OCI-M2 (cell line): ENCODE results near the gene PRKCB.
"Not testable (repeated sequence)": the region's sequence is repeated elsewhere in the genome, so short reads cannot be mapped to it uniquely, and the experiment has no call there.

ENCODE experiments used
- DNase-seq: peaks from one replicate; lab custom pipeline; 2025; ENCODE audit not compliant: unreplicated experiment; lab: John Stamatoyannopoulos, UW

The PRKCB gene

DNA sequence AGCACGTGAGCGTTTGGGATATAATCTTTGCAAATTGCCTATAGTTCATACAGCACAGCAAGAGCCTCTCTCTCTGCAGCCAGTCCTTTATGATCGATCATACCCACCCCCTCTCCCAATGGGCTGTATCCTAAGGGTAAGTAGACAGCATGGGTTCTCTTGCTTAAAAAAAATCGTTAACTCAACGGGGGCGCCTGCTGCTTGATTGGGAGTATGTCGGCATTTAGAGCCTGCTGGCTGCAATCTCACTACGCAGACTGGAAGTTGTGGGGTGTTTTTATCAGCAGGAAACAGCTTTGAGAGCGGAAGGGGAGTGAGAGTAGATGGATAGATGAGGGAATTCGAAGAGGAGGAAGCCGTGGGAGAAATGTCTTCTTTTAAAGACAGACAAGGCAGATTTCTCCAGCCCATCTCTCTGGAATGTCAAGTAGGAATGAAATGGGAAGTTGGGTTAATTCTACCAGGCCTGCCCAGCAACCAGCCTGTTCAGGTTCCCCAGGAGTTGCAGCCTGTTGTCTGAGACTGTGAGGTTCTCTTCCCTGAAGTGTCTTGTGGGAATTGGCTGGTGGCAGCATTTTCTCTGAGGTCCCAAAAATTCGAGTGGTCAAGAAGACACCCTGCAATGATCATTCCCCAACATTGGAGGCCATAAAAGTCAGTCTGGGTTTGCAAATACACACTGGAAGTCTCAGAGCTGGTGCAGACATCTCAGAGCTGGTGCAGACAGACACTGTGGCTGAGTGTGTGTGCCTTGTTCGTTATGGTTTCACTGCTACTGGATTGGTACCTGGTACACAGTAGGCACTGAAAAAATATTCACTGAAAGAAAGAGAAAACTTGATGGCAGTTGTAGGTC, 65.6 kb downstream of the PRKCB start:
- peak; percentile 73 for DNase-seq

DNA sequence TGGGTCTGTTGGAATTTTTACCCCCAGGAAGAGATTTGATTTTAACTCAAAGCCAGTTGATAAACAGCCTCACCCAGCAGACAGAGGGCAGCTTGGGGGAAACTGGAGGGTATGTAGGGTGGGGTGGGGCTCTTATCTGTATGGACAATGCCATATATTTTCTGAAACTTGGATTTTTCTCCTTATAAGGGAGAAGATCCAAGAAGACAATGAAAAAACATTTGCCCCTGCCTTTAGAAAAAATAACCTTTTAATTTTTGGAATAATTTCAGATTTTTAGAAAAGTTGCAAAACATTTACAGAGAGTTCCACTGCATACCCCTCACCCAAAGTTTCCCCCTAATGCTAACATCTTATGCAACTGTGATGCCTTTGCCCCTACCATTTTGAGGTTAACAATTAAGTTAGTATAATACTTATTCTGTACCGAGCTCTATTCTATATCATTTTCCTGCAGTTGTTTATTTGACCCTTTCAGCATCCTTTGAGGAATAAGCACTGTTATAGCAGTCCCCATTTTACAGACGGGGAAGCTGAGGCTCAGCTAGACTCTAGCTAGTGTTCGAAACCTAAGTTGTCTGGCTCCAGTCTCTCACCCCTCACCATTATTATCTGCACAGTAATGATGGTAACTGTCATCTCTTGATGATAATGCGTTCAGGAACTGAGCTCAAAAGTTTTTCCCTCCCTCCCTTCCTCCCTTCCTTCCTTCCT, 66.4 kb downstream of the PRKCB start:
- DNase-seq = no peak

DNA sequence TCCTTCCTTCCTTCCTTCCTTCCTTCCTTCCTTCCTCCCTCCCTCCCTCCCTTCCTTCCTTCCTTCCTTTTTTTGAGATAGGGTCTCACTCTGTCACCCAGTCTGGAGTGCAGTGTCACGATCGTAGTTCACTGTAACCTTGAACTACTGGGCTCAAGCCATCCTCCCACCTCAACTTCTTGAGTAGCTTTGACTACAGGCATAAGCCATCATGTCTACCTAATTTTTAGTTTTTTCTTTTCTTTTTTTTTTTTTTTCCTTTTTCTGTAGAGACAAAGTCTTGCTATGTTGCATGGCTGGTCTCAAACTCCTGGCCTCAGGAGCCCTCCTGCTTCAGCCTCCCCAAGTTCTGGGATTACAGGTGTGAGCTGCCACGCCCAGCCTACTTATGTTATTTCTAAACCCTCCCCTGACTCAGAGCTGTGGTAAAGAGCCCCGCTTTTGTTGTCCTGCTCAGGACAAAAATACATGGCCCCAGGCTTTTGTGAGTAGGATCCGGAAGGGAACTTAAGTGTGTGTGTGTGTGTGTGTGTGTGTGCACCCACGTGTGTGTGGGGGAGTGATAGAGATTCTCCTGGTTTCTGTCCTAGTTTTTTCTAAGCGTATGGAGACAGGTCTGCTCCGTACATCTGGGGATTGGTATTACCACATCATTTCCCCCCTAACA, 67.1 kb downstream of the PRKCB start:
- DNase-seq = no peak

DNA sequence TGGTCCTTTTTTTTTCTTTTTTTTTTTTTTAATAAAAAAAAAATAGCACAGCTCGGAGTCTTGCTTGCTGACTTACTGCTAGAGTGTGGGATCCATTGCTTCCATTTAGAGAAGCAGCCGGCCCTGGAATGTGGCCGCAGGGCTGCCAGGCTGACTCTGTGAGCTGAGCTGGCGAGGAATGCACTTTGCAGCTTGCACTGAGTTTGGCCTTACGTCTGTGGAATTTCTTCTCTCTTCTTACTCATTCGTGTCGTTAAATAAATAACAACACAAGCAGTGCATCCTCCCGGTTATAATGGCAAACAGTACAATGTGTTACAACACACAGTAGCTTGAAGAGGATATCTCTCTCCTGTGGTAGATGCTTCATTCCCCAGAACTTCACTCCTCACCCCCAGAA, 69.2 kb downstream of the PRKCB start:
- DNase-seq = no peak

DNA sequence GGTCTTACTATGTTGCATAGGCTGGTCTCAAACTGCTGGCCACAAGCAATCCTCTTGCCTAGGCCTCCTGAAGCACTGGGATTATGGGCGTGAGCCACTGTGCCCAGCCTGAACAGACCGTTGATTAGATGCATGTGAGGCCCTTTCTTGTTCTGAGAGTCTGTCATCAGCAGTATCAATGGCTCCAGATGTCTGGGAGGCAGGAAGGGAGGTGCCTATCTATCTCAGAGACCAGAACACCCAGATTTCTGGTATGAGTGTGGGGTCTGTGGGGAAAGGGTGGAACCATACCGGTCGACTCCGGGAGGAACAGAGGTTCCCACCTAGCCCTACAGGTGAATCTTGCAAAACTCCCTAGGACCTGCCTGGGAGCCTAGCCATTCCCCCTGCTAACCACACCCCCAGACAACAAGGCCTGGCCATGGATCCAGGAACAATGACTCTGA, 71.7 kb downstream of the PRKCB start:
- peak; percentile 36 for DNase-seq

DNA sequence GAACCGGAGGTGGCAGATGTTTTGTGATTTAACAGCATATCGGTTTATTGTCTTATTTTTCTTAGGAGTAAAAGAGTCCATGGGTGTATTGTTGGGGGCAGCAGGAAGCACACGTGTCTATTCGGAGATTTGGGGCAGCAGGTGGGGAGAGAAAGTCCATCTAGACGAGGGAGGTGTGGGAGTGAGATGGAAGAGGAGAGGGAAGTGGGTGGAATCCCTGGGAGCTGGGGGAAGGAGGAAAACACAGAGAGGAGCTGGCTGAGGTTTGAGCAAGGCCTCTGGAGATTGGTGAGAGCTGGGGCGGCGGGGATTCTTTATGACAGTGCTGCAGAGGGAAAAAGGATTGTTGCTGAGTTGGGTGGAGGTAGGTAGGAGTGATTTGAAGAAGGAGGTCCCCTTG, 72.1 kb downstream of the PRKCB start:
- no peak for DNase-seq

DNA sequence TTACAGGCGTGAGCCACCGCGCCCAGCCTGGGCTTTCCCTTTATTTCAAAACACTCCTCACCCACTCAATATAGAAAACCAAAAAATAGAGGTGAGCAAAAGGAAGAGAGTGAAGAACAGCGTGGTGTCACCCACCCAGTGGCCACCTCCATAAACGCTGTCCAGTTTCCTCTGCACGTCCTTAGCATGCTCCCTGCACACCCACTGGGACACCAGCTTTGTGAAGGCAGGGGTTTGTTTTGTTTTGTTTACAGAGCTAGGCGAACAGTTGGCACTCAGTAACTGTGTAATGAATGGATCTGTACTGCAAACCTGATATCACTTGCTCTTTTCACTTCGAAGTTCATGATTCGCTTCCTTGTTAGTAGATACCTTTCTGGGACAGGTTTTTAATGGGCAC, 73.0 kb downstream of the PRKCB start:
- DNase-seq = no peak

DNA sequence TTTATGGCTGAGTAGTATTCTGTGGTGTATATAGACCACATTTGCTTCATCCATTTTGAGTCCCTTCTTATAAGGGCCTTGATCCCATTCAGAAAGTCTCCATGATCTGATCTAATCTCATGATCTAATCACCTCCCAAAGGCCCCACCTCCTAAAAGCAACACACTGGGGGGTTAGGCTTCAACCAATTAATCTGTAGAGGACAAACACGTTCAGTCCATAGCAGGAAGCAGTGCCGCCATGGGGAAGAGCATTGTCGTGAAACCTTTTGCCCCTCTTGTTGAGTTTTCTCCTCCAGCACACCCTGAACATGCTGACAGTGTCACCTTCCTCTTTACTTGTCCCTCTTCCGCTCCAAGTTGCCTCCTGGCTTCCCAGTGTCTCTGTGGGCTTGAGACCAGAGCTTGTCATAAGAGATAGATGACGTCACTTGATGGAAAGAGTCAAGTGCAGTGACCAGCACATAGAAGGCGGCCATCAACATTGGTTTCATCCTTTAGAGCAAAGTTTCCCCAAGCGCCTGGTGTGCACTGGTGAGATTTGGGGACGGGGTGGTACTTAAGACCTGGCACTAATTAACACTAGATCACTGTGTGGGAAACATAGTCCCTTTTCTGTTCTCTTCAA, 74.1 kb downstream of the PRKCB start:
- no peak for DNase-seq

DNA sequence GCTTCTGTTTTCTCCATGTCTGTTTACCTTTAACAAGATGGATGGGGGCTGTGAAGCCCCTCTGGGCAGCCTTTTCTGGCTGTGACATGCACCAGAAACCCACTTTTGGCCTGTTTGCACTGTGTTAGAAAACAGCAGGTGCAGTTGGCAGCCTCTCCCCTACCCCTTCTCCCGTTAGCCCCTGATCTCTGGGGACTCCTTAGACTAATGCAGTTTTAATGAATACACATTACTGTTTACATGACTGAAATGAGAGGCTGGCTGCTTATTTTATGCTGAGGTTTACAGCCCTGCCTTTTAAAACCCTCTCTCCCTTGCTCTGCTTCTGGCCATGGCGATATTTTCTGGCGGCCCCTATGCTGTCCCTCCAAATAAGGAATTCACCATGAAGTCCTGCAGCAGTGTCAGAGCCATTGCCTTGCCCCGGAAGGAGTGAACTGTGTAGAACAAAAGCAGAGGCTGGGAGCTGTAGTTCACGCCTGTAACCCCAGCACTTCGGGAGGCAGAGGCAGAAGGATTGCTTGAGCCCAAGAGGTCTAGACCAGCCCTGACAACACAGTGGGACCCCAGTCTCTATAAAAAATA, 79.3 kb downstream of the PRKCB start:
- DNase-seq = no peak

DNA sequence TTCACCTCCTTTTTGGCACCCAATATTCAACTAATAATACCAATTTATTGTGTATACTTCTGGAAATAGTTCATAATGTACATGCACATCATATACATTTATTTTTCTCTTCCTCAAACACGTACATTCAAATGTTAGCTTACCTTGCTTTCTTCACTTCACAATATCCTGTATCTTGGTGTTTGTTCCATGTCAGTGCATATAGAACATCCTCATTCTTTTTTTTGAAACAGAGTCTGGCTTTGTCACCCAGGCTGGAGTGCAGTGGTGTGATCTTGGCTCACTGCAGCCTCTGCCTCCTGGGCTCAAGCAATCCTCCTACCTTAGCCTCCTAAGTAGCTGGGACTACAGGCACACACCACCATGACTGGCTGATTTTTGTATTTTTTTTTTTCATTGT, 80.8 kb downstream of the PRKCB start:
- not testable (repeated sequence) for DNase-seq

DNA sequence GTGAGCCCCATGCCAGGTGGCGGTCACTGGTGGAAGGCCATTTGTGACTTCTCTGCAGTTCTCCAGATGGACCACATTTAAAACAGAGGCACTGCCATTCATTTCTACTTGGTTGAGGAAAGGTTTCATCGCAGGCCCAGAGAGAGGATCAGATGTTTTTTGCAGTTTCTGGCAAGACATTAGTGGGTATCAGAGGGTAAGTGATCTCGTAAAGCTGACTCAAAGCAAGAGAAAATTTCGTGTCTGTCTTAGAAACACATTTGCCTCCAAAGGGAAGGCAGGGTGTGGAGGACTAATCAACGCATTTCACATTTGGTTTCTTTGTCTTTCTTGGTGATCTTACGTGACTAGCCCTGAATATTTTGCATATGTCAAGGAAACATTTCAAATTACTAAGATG, 81.8 kb downstream of the PRKCB start:
- no peak for DNase-seq

DNA sequence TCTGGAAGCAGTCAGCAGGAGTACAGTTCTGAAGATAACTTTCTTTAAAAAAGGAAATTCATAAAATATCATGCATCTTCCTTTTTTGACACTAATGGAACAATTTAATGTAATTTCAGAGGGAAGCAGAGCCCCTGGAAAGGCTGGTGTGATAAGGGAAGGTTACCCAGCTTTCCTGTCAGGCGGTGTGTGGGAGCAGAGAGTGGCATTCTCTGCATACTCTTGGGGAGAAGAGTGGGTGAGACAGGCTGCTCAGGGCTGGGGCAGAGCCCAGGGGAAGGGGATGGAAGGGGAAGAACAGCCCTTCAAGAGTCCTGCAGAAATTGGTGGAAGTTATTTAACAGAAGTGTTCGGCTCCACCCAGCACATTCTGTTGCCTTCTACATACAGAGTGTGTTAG, 84.7 kb downstream of the PRKCB start:
- no peak for DNase-seq

DNA sequence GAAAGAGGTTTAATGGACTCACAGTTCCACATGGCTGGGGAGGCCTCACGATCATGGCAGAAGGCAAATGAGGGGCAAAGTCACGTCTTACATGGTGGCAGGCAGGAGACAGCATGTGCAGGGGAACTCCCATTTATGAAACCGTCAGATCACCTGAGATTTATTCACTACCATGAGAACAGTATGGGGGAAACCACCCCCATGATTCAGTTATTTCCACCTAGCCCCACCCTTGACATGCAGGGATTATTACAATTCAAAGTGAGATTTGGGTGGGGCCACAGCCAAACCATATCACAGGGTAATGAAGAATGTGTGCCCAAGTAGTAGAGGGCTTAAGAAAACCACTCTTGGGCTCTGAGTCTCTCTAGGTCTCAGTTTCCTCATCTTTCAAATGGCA, 85.1 kb downstream of the PRKCB start:
- DNase-seq = no peak

DNA sequence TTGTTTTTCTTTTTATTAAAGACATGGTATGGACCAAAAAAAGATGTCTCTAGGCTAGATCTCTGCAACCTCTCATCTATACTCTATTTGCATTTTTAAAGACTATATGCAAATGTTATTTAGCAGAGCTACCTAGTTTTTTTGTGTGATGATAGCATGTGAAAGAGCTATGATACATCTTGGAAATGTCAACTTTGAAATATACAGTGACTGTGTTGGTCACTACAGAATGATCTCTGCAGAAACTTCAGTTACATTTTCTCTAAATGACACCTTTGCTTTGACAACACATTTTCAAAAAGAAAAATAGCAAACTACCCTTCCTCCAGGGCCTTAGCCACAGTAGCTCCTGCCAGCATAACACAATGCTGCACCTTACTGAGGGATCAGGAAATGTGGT, 86.6 kb downstream of the PRKCB start:
- no peak for DNase-seq

DNA sequence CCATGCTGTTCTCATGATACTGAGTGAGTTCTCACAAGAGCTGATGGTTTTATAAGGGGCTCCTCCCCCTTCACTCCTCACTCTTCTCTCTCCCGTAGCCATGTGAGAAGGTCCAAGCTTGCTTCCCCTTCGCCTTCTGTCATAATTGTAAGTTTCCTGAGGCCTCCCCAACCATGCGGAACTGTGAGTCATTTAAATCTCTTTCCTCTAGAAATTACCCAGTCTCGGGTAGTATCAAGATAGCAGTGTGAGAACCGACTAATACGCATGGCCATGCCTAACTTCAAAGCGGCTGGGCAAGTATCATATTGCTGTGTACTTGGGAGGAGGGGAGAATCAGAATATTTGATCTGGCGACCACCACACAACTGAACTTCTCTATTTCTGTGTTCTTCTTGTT, 88.3 kb downstream of the PRKCB start:
- no peak for DNase-seq

DNA sequence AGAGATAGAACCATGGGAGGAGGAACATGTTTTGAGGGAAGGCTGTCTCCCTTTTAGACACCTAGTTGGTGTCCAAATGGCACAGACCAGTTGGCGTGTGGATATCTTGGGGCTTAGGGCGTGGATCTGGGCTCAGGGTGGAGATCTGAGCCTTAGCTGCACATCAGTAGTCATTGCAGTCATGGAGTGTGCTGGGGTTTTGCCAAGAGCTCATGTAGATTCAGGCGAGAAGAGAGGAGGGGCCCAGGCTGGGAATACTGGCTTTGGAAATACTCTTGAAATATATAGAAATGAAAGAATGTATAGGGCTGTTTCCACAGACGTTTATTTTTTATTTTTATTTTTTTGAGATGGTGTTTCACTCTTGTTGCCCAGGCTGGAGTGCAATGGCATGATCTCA, 92.0 kb downstream of the PRKCB start:
- no peak for DNase-seq

DNA sequence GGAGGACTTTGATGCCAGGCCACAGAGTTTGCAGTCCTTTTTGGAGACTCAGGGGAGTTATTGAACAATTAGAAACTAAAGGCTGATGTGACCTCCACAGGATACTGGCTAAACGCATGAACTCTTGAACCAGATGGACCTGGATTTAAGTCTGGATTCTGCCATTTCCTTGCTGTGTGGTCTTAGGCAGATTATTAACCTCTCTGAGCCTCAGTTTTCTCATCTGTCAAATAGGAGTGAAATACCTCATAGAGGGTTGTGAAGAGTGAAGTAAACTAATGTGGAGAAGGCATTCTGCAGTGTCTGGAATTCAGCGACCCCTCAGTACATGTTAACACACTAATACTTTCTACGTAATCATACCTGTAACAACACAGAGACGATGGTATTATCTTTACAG, 93.5 kb downstream of the PRKCB start:
- DNase-seq = no peak

DNA sequence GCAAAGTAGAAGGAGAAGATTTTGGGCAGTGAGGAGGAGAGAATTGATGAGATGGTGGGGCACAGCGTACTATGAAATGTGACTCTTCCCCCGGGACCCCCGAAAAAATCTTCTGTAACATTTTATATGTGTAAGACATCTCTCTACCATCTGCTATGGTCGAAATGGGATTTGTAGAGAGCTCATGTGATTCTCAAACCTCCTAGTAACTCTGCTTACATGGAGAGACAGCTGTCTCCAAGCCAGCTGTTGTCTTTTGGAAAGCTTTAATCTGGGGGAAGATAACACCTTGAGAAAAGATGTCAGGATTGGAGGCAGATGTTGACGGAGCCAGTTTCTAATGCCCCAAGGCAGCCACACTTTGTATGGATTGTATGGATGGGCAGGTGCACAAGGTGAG, 94.1 kb downstream of the PRKCB start:
- no peak for DNase-seq

DNA sequence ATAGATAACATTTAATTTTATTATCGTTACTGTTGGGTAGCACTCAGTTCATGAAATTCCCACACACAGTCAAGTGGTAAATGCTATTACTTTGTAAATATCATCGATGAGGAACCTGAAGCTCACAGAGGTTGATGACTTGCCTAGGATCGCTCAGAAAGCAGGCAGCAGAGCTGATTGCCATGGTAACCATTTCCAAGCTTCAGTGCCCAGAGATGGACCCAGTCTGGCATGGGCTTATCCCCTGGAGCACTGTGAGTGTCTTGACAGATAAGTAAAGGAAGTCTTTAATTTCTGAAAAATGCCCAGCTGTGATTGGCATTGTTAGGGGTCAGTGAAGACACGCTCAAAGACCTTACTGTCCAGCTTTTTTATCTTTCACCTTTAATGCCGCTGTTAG, 95.0 kb downstream of the PRKCB start:
- DNase-seq = no peak

DNA sequence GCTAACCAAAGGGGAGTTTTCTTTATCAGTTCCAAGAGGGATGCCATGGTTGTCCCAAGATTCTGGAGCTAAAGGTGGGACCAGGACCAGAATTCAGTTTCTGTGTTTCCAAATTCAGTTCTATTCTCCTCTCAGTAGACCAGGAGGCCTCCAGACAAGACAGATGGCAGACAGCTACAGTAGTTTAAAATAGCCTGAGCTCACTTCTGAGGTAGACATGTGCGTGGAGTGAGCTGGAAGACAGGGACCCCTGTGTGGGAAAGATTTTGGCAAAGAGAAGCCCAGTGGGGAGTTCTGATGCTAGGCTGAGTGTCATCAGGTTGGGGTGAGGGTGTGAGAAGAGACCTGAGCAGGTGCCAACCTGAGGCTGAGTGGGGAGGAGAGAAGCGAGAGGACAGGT, 95.4 kb downstream of the PRKCB start:
- no peak for DNase-seq

DNA sequence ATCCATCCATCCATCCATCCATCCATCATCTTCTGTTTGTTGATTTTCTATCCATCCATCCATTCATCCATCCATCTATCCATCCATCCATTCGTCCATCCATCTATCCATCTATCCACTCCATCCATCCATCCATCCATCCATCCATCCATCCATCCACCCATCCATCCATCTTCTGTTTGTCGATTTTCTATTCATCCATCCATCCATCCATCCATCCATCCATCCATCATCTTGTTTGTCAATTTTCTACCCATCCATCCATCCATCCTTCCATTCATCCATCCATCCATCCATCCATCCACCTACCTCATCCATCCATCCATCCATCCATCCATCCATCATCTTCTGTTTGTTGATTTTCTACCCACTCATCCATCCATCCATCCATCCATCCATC, 97.9 kb downstream of the PRKCB start:
- DNase-seq = not testable (repeated sequence)
